ENCODE data around the gene HS6ST3.

HS6ST3 gene

GRCh38 chr13:96780105-96780504 is 690.2 kb downstream of the HS6ST3 start:
- no peak for TF ChIP-seq CTCF (IDR thresholded peaks at IDR 0.05; ENCODE audit: borderline replicate concordance, control extremely low read depth, extremely low read depth, insufficient read depth, missing control alignments)
- in situ Hi-C loops (cut with MboI; ENCODE audit: low sequenced_read_pairs, unreplicated experiment) = no loop called here

GRCh38 chr13:96781141-96781540 is 691.2 kb downstream of the HS6ST3 start:
- no peak for TF ChIP-seq CTCF (IDR thresholded peaks at IDR 0.05; ENCODE audit: borderline replicate concordance, control extremely low read depth, extremely low read depth, insufficient read depth, missing control alignments)

More at GRCh38 chr13:96780105-96780504, 690.2 kb downstream of the HS6ST3 start:
- DNase-seq (ENCODE audit: low spot score) = no peak

GRCh38 chr13:96782186-96782585 is 692.3 kb downstream of the HS6ST3 start:
- no peak for TF ChIP-seq CTCF (IDR thresholded peaks at IDR 0.05; ENCODE audit: borderline replicate concordance, control extremely low read depth, extremely low read depth, insufficient read depth, missing control alignments)
- in situ Hi-C loops (cut with MboI; ENCODE audit: low sequenced_read_pairs, unreplicated experiment) = no loop called here
- DNase-seq (ENCODE audit: low spot score) = no peak

More at GRCh38 chr13:96781141-96781540, 691.2 kb downstream of the HS6ST3 start:
- in situ Hi-C loops (cut with MboI; ENCODE audit: low sequenced_read_pairs, unreplicated experiment) = no loop called here
- DNase-seq (ENCODE audit: low spot score) = no peak

- no peak for DNase-seq (ENCODE audit: low spot score)
- no peak for TF ChIP-seq CTCF (IDR thresholded peaks at IDR 0.05; ENCODE audit: borderline replicate concordance, control extremely low read depth, extremely low read depth, insufficient read depth, missing control alignments)
- in situ Hi-C loops (cut with MboI; ENCODE audit: low sequenced_read_pairs, unreplicated experiment) = no loop called here
Measured at GRCh38 chr13:96783057-96783456, 693.1 kb downstream of the HS6ST3 start.

- in situ Hi-C loops (cut with MboI; ENCODE audit: low sequenced_read_pairs, unreplicated experiment) = no loop called here
- TF ChIP-seq CTCF (IDR thresholded peaks at IDR 0.05; ENCODE audit: borderline replicate concordance, control extremely low read depth, extremely low read depth, insufficient read depth, missing control alignments) = no peak
- no peak for DNase-seq (ENCODE audit: low spot score)
Measured at GRCh38 chr13:96783511-96783910, 693.6 kb downstream of the HS6ST3 start.

GRCh38 chr13:96785986-96786385 is 696.1 kb downstream of the HS6ST3 start:
- DNase-seq (ENCODE audit: low spot score) = no peak
- in situ Hi-C loops (cut with MboI; ENCODE audit: low sequenced_read_pairs, unreplicated experiment) = no loop called here
- TF ChIP-seq CTCF (IDR thresholded peaks at IDR 0.05; ENCODE audit: borderline replicate concordance, control extremely low read depth, extremely low read depth, insufficient read depth, missing control alignments) = no peak

- TF ChIP-seq CTCF (IDR thresholded peaks at IDR 0.05; ENCODE audit: borderline replicate concordance, control extremely low read depth, extremely low read depth, insufficient read depth, missing control alignments) = no peak
- in situ Hi-C loops (cut with MboI; ENCODE audit: low sequenced_read_pairs, unreplicated experiment) = no loop called here
- no peak for DNase-seq (ENCODE audit: low spot score)
Measured at GRCh38 chr13:96792188-96792587, 702.3 kb downstream of the HS6ST3 start.
